NT2/D1 (cell line): Measurements from ENCODE around the gene NOP53.

Experiments
- SUZ12 ChIP-seq: IDR thresholded peaks from 2 replicates; pipeline ENCODE4 v1.6.1; 2011; ENCODE audit not compliant: insufficient read length, insufficient read depth; ENCODE audit errors: extremely low read depth
- YY1 ChIP-seq: IDR thresholded peaks from 2 replicates; pipeline ENCODE4 v1.6.1; 2011; ENCODE audit not compliant: insufficient read length, insufficient read depth
- ZNF274 ChIP-seq: IDR thresholded peaks from 2 replicates; pipeline ENCODE4 v1.6.1; 2011; ENCODE audit warnings: mild to moderate bottlenecking, low read depth, low read length

DNA sequence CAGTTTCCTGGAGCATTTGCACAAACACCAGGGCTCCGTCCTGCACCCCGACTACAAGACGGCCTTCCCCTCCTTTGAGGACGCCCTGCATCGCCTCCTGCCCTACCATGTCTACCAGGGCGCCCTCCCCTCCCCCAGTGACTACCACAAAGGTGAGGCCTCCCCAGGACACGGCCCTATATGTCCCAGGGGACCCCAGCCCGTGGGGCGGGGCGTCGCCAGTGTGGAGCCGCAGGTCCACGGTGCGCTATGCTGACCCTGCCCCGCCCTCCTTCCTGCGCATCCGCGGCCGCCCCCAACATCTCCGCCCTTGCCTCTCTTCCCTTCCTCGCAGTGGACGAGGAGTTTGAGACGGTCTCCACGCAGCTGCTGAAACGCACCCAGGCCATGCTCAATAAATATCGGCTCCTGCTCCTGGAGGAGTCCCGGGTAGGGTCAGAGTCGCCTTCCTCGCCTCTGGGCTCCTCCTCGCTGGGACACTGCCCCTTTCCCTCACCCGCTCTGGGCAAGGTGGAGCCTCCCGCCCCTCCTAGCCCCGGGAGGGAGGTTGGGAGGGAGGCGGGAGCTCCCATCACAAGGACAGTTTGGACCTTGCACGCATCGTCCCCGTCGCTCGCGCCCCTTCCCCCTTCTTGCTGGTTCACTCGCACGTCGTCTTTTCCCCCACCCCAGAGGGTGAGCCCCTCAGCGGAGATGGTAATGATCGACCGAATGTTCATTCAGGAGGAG lies 46.6 kb upstream of the NOP53 start:
- no peak for TF ChIP-seq YY1
- no peak for TF ChIP-seq ZNF274
- TF ChIP-seq SUZ12: no peak
